PC-9 (cell line): Measurements from ENCODE around the gene DMAP1. TPM values are rescaled to one million over a fixed set of nuclear protein-coding genes. Genes with fewer than 3 reads are reported as not detected.

Experiments used
- BruUV-seq: library from RNA; stranded (reverse); fragments of 400-500 nt; replicated peaks from 2 replicates; lab custom pipeline; 2021; lab: Mats Ljungman, UMichigan
- CTCF ChIA-PET: fragments of 300-600 bp; sonication (Branson Sonifier 250); formaldehyde crosslinking; loops from one replicate; lab custom pipeline; 2022; ENCODE audit warnings: antibody characterized with exemption; lab: Charles Lee
- POLR2A ChIA-PET: fragments of 300-600 bp; sonication (Branson Sonifier 250); formaldehyde crosslinking; loops from one replicate; lab custom pipeline; 2022; ENCODE audit warnings: antibody characterized with exemption; ENCODE audit not compliant: unreplicated experiment; lab: Charles Lee
- DNase-seq, 2 experiments: peaks; one replicate each; pipeline versions ENCODE4 v3.0.0 to v3.0.0-alpha.2; 2015 to 2022; ENCODE audit warnings: mixed read lengths in 1 of 2
- H2AFZ ChIP-seq: fragments of 200-600 bp; sonication (generic); 2 replicates; pipeline ENCODE4 v1.8.1; 2017; ENCODE audit warnings: antibody characterized with exemption
- H3F3A ChIP-seq: fragments of 200-600 bp; sonication (generic); 2 replicates; pipeline ENCODE4 v1.8.1; 2017; ENCODE audit warnings: antibody characterized with exemption, mild to moderate bottlenecking, low read depth; ENCODE audit not compliant: insufficient read depth
- H3K27ac ChIP-seq: fragments of 200-600 bp; sonication (generic); 2 replicates; pipeline ENCODE4 v1.6.1; 2016; ENCODE audit warnings: mixed run types
- H3K27me3 ChIP-seq: fragments of 200-600 bp; sonication (generic); 2 replicates; pipeline ENCODE4 v1.6.1; 2016; ENCODE audit warnings: low read depth, mixed run types; ENCODE audit not compliant: insufficient read depth
- H3K36me3 ChIP-seq: fragments of 200-600 bp; sonication (generic); 2 replicates; pipeline ENCODE4 v1.6.1; 2016; ENCODE audit warnings: low read depth, mixed run types
- H3K4me1 ChIP-seq: fragments of 200-600 bp; sonication (generic); replicated peaks from 2 replicates; pipeline ENCODE4 v1.6.1; 2016; ENCODE audit warnings: mixed run types; ENCODE audit not compliant: insufficient read depth
- H3K4me2 ChIP-seq: fragments of 200-600 bp; sonication (generic); 2 replicates; pipeline ENCODE4 v1.6.1; 2017; ENCODE audit warnings: mixed run types
- H3K4me3 ChIP-seq: fragments of 200-600 bp; sonication (generic); 2 replicates; pipeline ENCODE4 v1.6.1; 2016; ENCODE audit warnings: mixed run types
- H3K79me2 ChIP-seq: fragments of 200-600 bp; sonication (generic); 2 replicates; pipeline ENCODE4 v1.6.1; 2017; ENCODE audit warnings: low read depth, mixed run types
- H3K9me2 ChIP-seq: fragments of 200-600 bp; sonication (generic); 2 replicates; pipeline ENCODE4 v1.8.1; 2017; ENCODE audit warnings: mild to moderate bottlenecking; ENCODE audit not compliant: insufficient read depth
- H3K9me3 ChIP-seq: fragments of 200-600 bp; sonication (generic); 2 replicates; pipeline ENCODE4 v1.8.1; 2016; ENCODE audit warnings: low read depth; ENCODE audit not compliant: insufficient read depth
- H4K20me1 ChIP-seq: fragments of 200-600 bp; sonication (generic); 2 replicates; pipeline ENCODE4 v1.8.1; 2017; ENCODE audit not compliant: insufficient read depth
- EZH2 ChIP-seq: fragments of 200-600 bp; sonication (generic); IDR thresholded peaks from 2 replicates; pipeline ENCODE4 v1.8.0; 2017; ENCODE audit warnings: antibody characterized with exemption, low read depth
- intact Hi-C: fragments of 100-400 bp; cut with micrococcal nuclease; formaldehyde crosslinking; loops from one replicate; pipeline ENCODE4 v1.10.0; 2022; ENCODE audit not compliant: unreplicated experiment
- total RNA-seq: library from RNA; stranded (reverse); gene quantifications from 2 replicates; pipeline ENCODE4 v1.2.3, GENCODE V29; 2021
- TF ChIP-seq, protein P1 (sequence below): fragments of 200-600 bp; sonication (generic); conservative IDR thresholded peaks from 2 replicates; pipeline ENCODE4 v1.6.1; 2017; ENCODE audit warnings: mixed run types, antibody characterized with exemption, mild to moderate bottlenecking, moderate library complexity

DMAP1 gene
- total RNA-seq, 1 experiment from 2014 or later, result 54.2 TPM

DNA sequence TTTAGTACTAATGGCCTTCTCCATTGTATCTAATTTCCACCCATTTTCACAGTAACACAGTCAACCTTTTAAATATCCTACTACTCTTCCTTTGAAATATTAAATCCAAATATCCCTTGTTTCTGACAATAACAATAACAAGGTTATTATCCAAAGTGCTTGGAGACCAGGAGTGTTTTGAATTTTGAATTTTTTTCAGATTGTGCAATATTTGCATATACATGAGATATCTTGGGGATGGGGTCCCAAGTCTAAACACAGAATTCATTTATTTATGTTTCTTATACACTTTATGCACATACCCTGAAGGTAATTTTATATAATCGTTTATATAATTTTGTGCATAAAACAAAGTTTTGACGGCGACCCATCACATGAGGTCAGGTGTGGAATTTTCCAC is 17.5 kb downstream of the DMAP1 start:
- Histone ChIP-seq H3K27me3 (no peaks in the 10 kb centered on the region), H3K4me2 (no peak overlapping the region), H3K9me3 (no peaks in the 10 kb centered on the region), H3K27ac (no peak overlapping the region), H3F3A (no peaks in the 10 kb centered on the region), H3K4me3 (no peak overlapping the region), H3K36me3 (no peaks in the 10 kb centered on the region), H4K20me1 (no peaks in the 10 kb centered on the region; the same call in 1 of the 2 replicates), H3K79me2 (no peaks in the 10 kb centered on the region), H3K4me1 (no peaks in the 10 kb centered on the region), H3K9me2 (no peaks in the 10 kb centered on the region), H2AFZ (no peak overlapping the region)
- CTCF ChIA-PET, result no interaction called here
- intact Hi-C loops, result no loop called here
- TF ChIP-seq, protein P1, sequence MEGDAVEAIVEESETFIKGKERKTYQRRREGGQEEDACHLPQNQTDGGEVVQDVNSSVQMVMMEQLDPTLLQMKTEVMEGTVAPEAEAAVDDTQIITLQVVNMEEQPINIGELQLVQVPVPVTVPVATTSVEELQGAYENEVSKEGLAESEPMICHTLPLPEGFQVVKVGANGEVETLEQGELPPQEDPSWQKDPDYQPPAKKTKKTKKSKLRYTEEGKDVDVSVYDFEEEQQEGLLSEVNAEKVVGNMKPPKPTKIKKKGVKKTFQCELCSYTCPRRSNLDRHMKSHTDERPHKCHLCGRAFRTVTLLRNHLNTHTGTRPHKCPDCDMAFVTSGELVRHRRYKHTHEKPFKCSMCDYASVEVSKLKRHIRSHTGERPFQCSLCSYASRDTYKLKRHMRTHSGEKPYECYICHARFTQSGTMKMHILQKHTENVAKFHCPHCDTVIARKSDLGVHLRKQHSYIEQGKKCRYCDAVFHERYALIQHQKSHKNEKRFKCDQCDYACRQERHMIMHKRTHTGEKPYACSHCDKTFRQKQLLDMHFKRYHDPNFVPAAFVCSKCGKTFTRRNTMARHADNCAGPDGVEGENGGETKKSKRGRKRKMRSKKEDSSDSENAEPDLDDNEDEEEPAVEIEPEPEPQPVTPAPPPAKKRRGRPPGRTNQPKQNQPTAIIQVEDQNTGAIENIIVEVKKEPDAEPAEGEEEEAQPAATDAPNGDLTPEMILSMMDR, result no peak
- no peak for TF ChIP-seq EZH2
- POLR2A ChIA-PET, result no interaction called here
- no TSS peak for BruUV-seq
- DNase-seq, result no peak

DNA sequence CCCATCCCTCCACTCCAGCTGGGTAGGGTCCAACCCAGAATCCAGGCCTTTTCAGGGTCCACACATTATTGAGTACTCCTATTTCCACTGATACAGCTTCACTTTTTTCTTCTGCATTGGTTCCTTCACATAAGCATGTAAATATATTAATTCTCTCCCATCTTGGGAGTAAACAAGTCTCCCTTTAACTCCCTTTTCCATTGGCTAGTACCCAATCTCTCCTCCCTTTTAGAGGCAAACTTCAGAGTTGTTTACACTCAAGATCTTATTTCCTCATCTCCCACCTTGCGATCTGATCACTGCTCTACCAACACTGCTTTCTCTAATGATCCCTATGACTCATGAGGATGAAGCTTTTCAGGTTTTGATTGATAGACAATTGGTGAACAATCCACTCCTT is 20.3 kb downstream of the DMAP1 start:
- no peaks in the 10 kb centered on the region for H3K4me1 ChIP-seq
- H3K27me3 ChIP-seq, result no peaks in the 10 kb centered on the region
- BruUV-seq, result no TSS peak
- H3K27ac ChIP-seq, result no peak overlapping the region
- no peaks in the 10 kb centered on the region for H3K79me2 ChIP-seq
- H4K20me1 ChIP-seq, result no peaks in the 10 kb centered on the region; the same call in 1 of the 2 replicates
- TF ChIP-seq, protein P1, result no peak
- TF ChIP-seq EZH2, result no peak
- no peaks in the 10 kb centered on the region for H3K9me2 ChIP-seq
- intact Hi-C loops, result no loop called here
- ChIA-PET POLR2A (no interaction called here), CTCF (no interaction called here)
- no peak for DNase-seq
- H3K9me3 ChIP-seq, result no peaks in the 10 kb centered on the region
- no peak overlapping the region for H2AFZ ChIP-seq
- no peaks in the 10 kb centered on the region for H3F3A ChIP-seq
- H3K4me3 ChIP-seq, result no peak overlapping the region
- H3K36me3 ChIP-seq, result no peaks in the 10 kb centered on the region
- H3K4me2 ChIP-seq, result no peak overlapping the region

DNA sequence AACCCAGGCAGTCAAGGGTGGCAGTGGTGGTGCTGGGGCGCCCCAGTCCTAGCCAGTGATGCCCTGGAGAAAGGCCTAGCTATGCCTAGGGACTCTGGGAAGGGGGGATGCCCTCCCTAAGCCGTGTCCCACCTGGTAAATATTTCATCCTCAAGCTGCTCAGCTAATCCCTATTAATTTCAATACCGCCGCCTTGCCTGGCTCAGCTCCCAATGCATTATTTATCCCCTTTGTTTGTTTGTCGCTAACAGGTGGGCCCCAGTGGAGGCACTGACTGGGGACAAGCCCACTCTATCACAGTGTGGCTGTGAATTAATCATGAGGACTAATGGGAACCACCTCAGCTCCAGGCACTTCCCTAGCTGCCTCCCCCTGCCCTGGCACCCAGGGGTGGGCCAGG is 22.5 kb downstream of the DMAP1 start:
- Histone ChIP-seq H3K4me3 (no peak overlapping the region), H2AFZ (no peak overlapping the region), H3K4me1 (no peaks in the 10 kb centered on the region), H3K36me3 (no peaks in the 10 kb centered on the region), H3K4me2 (no peak overlapping the region), H4K20me1 (peaks cover 3% of the 10 kb centered on the region), H3K9me3 (no peaks in the 10 kb centered on the region), H3F3A (no peaks in the 10 kb centered on the region), H3K27me3 (no peaks in the 10 kb centered on the region), H3K79me2 (no peaks in the 10 kb centered on the region), H3K27ac (no peak overlapping the region), H3K9me2 (no peaks in the 10 kb centered on the region)
- intact Hi-C loops, result no loop called here
- BruUV-seq, result no TSS peak
- ChIA-PET POLR2A (no interaction called here), CTCF (no interaction called here)
- TF ChIP-seq, protein P1, result no peak
- TF ChIP-seq EZH2, result no peak
- DNase-seq, result no peak
